HL-60 (cell line): Measurements from ENCODE around the gene LARP1B.
"Not testable (repeated sequence)": the region's sequence is repeated elsewhere in the genome, so short reads cannot be mapped to it uniquely, and the experiment has no call there.

Experiments
- DNase-seq, 2 experiments: peaks; one replicate each; pipeline ENCODE4 v3.0.0-alpha.2; 2010 to 2020; ENCODE audit warnings: low read depth in 1 of 2, low spot score in 1 of 2
- H3K27ac ChIP-seq: fragments of 250-450 bp; sonication (Bioruptor Pico); replicated peaks from 2 replicates; pipeline ENCODE4 v1.5.1; 2020; ENCODE audit warnings: mild to moderate bottlenecking, moderate library complexity
- H3K27me3 ChIP-seq: fragments of 250-450 bp; sonication (Bioruptor Pico); 2 replicates; pipeline ENCODE4 v1.5.1; 2021; ENCODE audit warnings: mild to moderate bottlenecking, moderate library complexity; ENCODE audit not compliant: insufficient read depth, poor library complexity, severe bottlenecking
- H3K4me3 ChIP-seq: replicated peaks from 2 replicates; pipeline ENCODE4 v1.5.1; 2011; ENCODE audit warnings: mild to moderate bottlenecking, control low read depth, low read length; ENCODE audit not compliant: insufficient read depth
- GABPA ChIP-seq: IDR thresholded peaks from 2 replicates; pipeline ENCODE4 v1.6.1; 2012; ENCODE audit warnings: low read depth
- POLR2AphosphoS5 ChIP-seq: IDR thresholded peaks from 2 replicates; pipeline ENCODE4 v1.6.1; 2012; ENCODE audit warnings: low read depth
- REST ChIP-seq: IDR thresholded peaks from 2 replicates; pipeline ENCODE4 v1.6.1; 2012; ENCODE audit warnings: low read depth; ENCODE audit not compliant: insufficient replicate concordance
- SPI1 ChIP-seq: IDR thresholded peaks from 2 replicates; pipeline ENCODE4 v1.6.1; 2012; ENCODE audit warnings: low read depth, mild to moderate bottlenecking, borderline replicate concordance
- TF ChIP-seq, protein P1 (sequence below): IDR thresholded peaks from one replicate; pipeline ENCODE4 v1.5.1; 2011; ENCODE audit warnings: low read length, control low read depth, inconsistent platforms; ENCODE audit not compliant: insufficient read depth

Gene LARP1B

DNA sequence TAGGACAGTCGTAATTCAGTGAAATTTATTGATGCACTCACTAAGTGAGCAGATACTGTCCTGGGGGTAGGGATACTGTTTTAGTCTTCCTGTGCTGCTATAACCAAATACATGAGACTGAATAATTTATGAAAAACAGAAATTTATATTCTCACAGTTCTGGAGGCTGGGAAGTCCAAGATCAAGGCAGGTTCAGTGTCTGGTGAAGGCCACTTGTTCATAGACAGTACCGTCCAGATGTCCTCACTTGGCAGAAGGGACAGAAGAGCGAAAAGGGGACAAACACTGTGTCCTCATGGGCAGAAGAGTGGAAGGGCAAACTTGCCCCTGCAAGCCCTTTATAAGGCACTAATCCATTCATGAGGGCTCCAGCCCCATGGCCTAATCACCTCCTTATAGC lies 180.9 kb downstream of the LARP1B start:
- no peaks in the 10 kb centered on the region for H3K27me3 ChIP-seq
- TF ChIP-seq GABPA = no peak
- TF ChIP-seq POLR2AphosphoS5 = no peak
- no peak for TF ChIP-seq SPI1
- TF ChIP-seq, protein P1, sequence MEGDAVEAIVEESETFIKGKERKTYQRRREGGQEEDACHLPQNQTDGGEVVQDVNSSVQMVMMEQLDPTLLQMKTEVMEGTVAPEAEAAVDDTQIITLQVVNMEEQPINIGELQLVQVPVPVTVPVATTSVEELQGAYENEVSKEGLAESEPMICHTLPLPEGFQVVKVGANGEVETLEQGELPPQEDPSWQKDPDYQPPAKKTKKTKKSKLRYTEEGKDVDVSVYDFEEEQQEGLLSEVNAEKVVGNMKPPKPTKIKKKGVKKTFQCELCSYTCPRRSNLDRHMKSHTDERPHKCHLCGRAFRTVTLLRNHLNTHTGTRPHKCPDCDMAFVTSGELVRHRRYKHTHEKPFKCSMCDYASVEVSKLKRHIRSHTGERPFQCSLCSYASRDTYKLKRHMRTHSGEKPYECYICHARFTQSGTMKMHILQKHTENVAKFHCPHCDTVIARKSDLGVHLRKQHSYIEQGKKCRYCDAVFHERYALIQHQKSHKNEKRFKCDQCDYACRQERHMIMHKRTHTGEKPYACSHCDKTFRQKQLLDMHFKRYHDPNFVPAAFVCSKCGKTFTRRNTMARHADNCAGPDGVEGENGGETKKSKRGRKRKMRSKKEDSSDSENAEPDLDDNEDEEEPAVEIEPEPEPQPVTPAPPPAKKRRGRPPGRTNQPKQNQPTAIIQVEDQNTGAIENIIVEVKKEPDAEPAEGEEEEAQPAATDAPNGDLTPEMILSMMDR = no peak
- TF ChIP-seq REST = no peak
- no peak overlapping the region for H3K4me3 ChIP-seq
- DNase-seq = no peak
- no peak overlapping the region for H3K27ac ChIP-seq

- H3K27me3 ChIP-seq = no peaks in the 10 kb centered on the region
- H3K4me3 ChIP-seq = no peak overlapping the region
- TF ChIP-seq, protein P1 = no peak
- no peak for TF ChIP-seq POLR2AphosphoS5
- TF ChIP-seq REST = no peak
- no peak for TF ChIP-seq GABPA
- no peak for TF ChIP-seq SPI1
- no peak for DNase-seq
- no peak overlapping the region for H3K27ac ChIP-seq
Measured at GRCh38 chr4:128242601-128243000, 181.5 kb downstream of the LARP1B start.

GRCh38 chr4:128244379-128244778 lies 183.3 kb downstream of the LARP1B start:
- Histone ChIP-seq H3K27me3 (no peaks in the 10 kb centered on the region), H3K27ac (no peak overlapping the region), H3K4me3 (no peak overlapping the region)
- DNase-seq = no peak
- TF ChIP-seq GABPA (no peak), SPI1 (no peak), REST (no peak), POLR2AphosphoS5 (no peak)
- TF ChIP-seq, protein P1 = no peak

DNA sequence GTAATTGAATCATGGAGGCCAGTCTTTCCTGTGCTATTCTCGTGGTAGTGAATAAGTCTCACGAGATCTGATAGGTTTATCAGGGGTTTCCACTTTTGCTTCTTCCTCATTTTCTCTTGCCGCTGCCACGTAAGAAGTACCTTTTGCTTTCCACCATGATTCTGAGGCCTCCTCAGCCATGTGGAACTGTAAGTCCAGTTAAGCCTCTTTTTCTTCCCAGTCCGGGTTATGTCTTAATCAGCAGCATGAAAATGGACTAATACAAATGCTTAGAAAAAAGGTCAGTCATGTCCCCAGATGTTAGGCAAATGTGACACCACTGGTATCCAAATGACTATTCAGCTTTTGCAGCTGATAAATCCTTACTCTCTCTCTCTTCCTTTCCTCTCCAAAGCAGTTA lies 184.3 kb downstream of the LARP1B start:
- not testable (repeated sequence) for H3K27me3 ChIP-seq, H3K27ac ChIP-seq, DNase-seq, H3K4me3 ChIP-seq
